H7 (cell line): ENCODE measurements around the gene MPPED1. TPM values are rescaled to one million over a fixed set of nuclear protein-coding genes. Genes with fewer than 3 reads are reported as not detected.
A peak's percentile ranks its signal among the peaks of the same experiment; 100 is the strongest.

Experiments used
- DNase-seq: peaks from one replicate; pipeline ENCODE4 v3.0.0; 2012
- H3K27me3 ChIP-seq: 2 replicates; pipeline ENCODE4 v1.6.0; 2011; ENCODE audit warnings: mild to moderate bottlenecking, low read length; ENCODE audit not compliant: control insufficient read depth, insufficient read depth
- H3K36me3 ChIP-seq: replicated peaks from 2 replicates; pipeline ENCODE4 v1.5.1; 2011; ENCODE audit warnings: low read length; ENCODE audit not compliant: control insufficient read depth, insufficient read depth
- H3K4me3 ChIP-seq: 2 replicates; pipeline ENCODE4 v1.5.1; 2011; ENCODE audit warnings: low read depth, mild to moderate bottlenecking, control low read depth, low read length, moderate library complexity; ENCODE audit not compliant: insufficient read depth
- total RNA-seq: library from RNA; depleted of rRNA; stranded (reverse); fragments of >200 nt; shearing (Covaris generic); gene quantifications from 2 replicates; pipeline ENCODE4 v1.2.3, GENCODE V29; 2014

Gene MPPED1
- total RNA-seq, 1 experiment from 2014 or later = 1.2 TPM

GRCh38 chr22:43474161-43475101 lies 62.6 kb downstream of the MPPED1 start:
- Histone ChIP-seq H3K27me3 (no peaks in the 10 kb centered on the region), H3K36me3 (no peaks in the 10 kb centered on the region), H3K4me3 (no peak overlapping the region)
- DNase-seq = peak; percentile 21

GRCh38 chr22:43475549-43476076 lies 63.8 kb downstream of the MPPED1 start:
- DNase-seq = no peak
- Histone ChIP-seq H3K36me3 (no peaks in the 10 kb centered on the region), H3K27me3 (no peaks in the 10 kb centered on the region), H3K4me3 (no peak overlapping the region)

GRCh38 chr22:43476341-43476740 lies 64.5 kb downstream of the MPPED1 start:
- H3K36me3 ChIP-seq = no peaks in the 10 kb centered on the region
- peak; percentile 77 for DNase-seq
- H3K27me3 ChIP-seq = no peaks in the 10 kb centered on the region
- H3K4me3 ChIP-seq = no peak overlapping the region

- H3K27me3 ChIP-seq = no peaks in the 10 kb centered on the region
- no peak overlapping the region for H3K4me3 ChIP-seq
- DNase-seq = peak; percentile 30
- no peaks in the 10 kb centered on the region for H3K36me3 ChIP-seq
Observed at GRCh38 chr22:43476751-43477725, 65.2 kb downstream of the MPPED1 start.

GRCh38 chr22:43477966-43478365 lies 66.2 kb downstream of the MPPED1 start:
- Histone ChIP-seq H3K27me3 (no peaks in the 10 kb centered on the region), H3K4me3 (no peak overlapping the region), H3K36me3 (no peaks in the 10 kb centered on the region)
- DNase-seq = peak; percentile 32

- H3K36me3 ChIP-seq = no peaks in the 10 kb centered on the region
- H3K27me3 ChIP-seq = no peaks in the 10 kb centered on the region
Observed at GRCh38 chr22:43478621-43479300, 66.9 kb downstream of the MPPED1 start.

GRCh38 chr22:43479301-43479950 lies 67.6 kb downstream of the MPPED1 start:
- peak; percentile 20 for DNase-seq
- no peaks in the 10 kb centered on the region for H3K27me3 ChIP-seq
- H3K36me3 ChIP-seq = no peaks in the 10 kb centered on the region
- H3K4me3 ChIP-seq = no peak overlapping the region

More at GRCh38 chr22:43478621-43479300, 66.9 kb downstream of the MPPED1 start:
- H3K4me3 ChIP-seq = no peak overlapping the region
- DNase-seq = peak; percentile 48

- Histone ChIP-seq H3K36me3 (no peaks in the 10 kb centered on the region), H3K27me3 (no peaks in the 10 kb centered on the region), H3K4me3 (no peak overlapping the region)
- DNase-seq = peak; percentile 33
Observed at GRCh38 chr22:43479962-43480361, 68.1 kb downstream of the MPPED1 start.

- no peaks in the 10 kb centered on the region for H3K36me3 ChIP-seq
- DNase-seq = peak; percentile 74
- H3K27me3 ChIP-seq = no peaks in the 10 kb centered on the region
- H3K4me3 ChIP-seq = peak overlapping the region; percentile 8
Observed at GRCh38 chr22:43481568-43482317, 69.9 kb downstream of the MPPED1 start.

GRCh38 chr22:43482318-43482625 lies 70.5 kb downstream of the MPPED1 start:
- H3K27me3 ChIP-seq = no peaks in the 10 kb centered on the region
- no peak overlapping the region for H3K4me3 ChIP-seq
- H3K36me3 ChIP-seq = no peaks in the 10 kb centered on the region
- peak; percentile 58 for DNase-seq

GRCh38 chr22:43483266-43483665 lies 71.5 kb downstream of the MPPED1 start:
- H3K4me3 ChIP-seq = no peak overlapping the region
- no peaks in the 10 kb centered on the region for H3K27me3 ChIP-seq
- H3K36me3 ChIP-seq = no peaks in the 10 kb centered on the region
- peak; percentile 57 for DNase-seq

- Histone ChIP-seq H3K36me3 (no peaks in the 10 kb centered on the region), H3K4me3 (no peak overlapping the region), H3K27me3 (no peaks in the 10 kb centered on the region)
- DNase-seq = peak; percentile 37
Observed at GRCh38 chr22:43483669-43484068, 71.9 kb downstream of the MPPED1 start.

GRCh38 chr22:43484227-43484626 lies 72.4 kb downstream of the MPPED1 start:
- Histone ChIP-seq H3K36me3 (no peaks in the 10 kb centered on the region), H3K4me3 (no peak overlapping the region), H3K27me3 (no peaks in the 10 kb centered on the region)
- no peak for DNase-seq
